Bladder microvascular endothelial cell (primary cell): ENCODE data around the gene ARHGEF12. TPM values are rescaled to one million over a fixed set of nuclear protein-coding genes. Genes with fewer than 3 reads are reported as not detected.

Experiments
- total RNA-seq: library from RNA; depleted of rRNA; stranded (reverse); fragments of >200 nt; gene quantifications from 2 replicates; pipeline ENCODE4 v1.2.3, GENCODE V29; 2014

The ARHGEF12 gene, protein sequence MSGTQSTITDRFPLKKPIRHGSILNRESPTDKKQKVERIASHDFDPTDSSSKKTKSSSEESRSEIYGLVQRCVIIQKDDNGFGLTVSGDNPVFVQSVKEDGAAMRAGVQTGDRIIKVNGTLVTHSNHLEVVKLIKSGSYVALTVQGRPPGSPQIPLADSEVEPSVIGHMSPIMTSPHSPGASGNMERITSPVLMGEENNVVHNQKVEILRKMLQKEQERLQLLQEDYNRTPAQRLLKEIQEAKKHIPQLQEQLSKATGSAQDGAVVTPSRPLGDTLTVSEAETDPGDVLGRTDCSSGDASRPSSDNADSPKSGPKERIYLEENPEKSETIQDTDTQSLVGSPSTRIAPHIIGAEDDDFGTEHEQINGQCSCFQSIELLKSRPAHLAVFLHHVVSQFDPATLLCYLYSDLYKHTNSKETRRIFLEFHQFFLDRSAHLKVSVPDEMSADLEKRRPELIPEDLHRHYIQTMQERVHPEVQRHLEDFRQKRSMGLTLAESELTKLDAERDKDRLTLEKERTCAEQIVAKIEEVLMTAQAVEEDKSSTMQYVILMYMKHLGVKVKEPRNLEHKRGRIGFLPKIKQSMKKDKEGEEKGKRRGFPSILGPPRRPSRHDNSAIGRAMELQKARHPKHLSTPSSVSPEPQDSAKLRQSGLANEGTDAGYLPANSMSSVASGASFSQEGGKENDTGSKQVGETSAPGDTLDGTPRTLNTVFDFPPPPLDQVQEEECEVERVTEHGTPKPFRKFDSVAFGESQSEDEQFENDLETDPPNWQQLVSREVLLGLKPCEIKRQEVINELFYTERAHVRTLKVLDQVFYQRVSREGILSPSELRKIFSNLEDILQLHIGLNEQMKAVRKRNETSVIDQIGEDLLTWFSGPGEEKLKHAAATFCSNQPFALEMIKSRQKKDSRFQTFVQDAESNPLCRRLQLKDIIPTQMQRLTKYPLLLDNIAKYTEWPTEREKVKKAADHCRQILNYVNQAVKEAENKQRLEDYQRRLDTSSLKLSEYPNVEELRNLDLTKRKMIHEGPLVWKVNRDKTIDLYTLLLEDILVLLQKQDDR (N-terminal part only)
- total RNA-seq, result 81.3 and 166 TPM in 2 replicates

DNA sequence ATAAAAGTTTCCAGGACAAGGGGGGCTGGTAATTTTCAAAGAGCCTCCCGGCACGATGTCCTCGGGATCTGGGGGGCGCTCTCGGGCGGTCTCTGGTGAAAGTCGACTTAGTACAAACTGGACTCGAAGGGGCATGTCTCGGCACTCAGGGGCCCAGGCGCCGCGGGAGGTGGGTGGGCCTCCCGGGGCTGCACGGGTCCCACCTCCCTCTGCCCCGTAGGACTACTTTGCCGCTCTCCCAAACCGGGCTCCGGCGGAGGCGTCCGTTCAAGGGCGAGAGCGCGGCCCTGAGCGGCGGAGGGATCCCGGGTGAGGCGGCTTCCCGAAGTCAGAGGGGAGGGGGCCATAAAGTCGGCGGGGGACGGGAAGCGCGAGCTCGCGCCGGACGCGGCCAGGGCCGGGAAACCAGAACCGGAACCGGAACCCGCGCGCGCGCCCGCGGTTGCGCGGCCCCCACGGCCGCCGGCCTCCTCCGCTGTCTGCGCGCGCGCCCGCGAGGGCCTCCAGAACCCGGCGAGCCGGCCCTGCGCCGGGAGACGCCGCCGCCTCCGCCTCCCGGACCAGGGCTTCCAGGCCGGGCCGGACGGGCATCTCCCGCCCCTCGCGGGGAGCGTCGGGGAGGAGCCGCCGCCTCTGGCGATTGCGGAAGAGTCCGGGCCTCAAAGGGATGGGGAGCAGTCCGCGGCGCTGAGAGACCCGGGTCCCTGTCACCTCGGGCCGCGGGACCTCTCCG is at the start of gene ARHGEF12:
TSS of gene ARHGEF12 (plus strand) at position 506 of the 733 bp plus-strand sequence. CDS start 831 bp downstream, outside the sequence.

DNA sequence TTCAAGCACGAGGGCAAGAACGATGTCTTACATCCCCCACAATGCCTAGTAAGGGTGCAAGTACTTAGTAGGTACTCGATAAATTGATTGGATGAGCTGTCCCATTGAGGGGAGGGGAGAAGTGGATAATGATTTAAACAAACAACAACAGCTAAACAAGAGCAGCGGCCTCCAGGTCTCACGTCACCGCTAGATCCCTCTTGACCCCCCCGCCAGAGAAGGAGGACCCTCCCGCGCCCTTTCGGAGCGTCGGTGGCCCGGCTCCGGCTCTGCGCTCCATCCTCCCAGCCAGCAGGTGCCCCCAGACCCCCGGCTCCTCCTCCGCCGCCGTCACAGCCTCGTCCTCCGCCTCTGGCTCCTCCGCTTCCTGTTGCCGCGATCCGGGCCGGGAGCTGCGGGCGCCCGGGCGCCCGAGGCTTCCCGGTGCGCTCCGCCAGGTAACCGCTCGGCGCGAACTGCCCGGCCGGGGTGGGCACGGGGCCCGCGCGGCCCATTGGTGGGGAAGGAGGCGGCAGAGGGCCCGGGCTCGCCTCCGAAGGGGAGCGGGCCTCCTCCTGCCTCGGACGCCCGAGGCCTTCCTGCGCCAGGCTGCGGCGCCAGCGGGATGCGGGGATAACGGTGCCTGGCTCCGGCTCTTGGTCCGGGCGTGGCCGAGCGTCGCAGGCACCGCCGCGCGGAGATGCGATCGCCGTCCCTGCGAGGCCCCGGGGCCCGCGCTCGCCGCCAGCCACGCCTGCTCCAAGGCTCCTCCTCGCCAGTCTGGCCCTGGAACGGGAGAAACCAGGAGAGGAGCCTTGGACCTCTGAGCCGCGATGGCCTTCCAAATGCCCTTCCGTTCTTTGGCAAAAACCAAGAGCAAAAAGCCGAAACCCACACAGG is 11.0 kb upstream of the ARHGEF12 start, which contains the start of gene TLCD5:
TSS of gene TLCD5 (plus strand) at position 368 of the 879 bp plus-strand sequence. CDS start 2,143 bp downstream, outside the sequence.

DNA sequence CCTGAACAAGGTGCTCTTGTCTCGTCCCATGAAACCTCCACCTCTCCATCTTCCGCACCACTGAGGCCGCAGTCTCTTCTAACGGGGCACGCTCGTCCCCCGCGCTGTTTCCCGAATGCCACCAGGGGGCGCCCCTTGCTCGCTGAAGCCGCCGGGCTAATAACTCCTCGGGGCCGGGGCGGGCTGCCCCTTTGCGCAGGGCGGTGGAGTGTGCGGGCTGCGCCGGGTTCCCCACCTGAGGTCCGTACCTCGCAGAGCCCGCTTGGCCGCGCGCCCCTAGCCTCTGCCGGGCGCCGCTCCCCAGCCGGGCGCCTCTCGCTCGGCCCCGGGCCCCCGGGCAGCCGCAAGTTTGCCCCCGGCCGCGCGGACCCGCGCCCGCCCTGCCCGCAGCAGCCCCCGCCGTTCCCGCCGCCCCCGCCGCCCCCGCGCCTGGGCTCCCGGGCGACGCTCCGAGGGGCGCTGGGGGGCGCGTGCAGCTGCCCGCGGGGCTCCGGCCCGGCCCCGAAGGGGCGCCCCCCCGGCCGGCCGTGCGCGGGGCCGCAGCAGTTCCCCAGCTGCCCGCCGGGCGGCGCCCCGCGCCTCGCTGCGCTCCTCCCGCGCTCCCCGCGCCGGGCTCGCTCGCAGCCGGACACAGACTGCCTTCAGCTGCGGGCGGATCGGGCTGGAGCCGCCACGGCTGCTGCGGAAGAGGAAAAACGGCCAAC is 175.1 kb downstream of the ARHGEF12 start, which contains the start of gene GRIK4:
TSS of gene GRIK4 (plus strand) at position 633 of the 704 bp plus-strand sequence. CDS start 148,571 bp downstream, outside the sequence.

Other genes with a start within 250 kb of the ARHGEF12 start
- 0.06 TPM in 1 of 2 replicates, not detected in the other for gene TRIM29, start 198.3 kb upstream of the ARHGEF12 start, total RNA-seq
- 7.6 and 20.3 TPM in 2 replicates for gene OAF, start 125.4 kb upstream of the ARHGEF12 start, total RNA-seq
- not detected in 2 replicates for gene POU2F3, start 96.3 kb upstream of the ARHGEF12 start, total RNA-seq
- gene TLCD5, start 11.1 kb upstream of the ARHGEF12 start, total RNA-seq, result 3.4 and 10.9 TPM in 2 replicates
- gene GRIK4, start 175.3 kb downstream of the ARHGEF12 start, total RNA-seq, result 0.13 TPM in 1 of 2 replicates, not detected in the other